H1 (cell line): ENCODE data around the gene NEUROD6. TPM values are rescaled to one million over a fixed set of nuclear protein-coding genes. Genes with fewer than 3 reads are reported as not detected.

Experiments
- CTCF ChIA-PET: fragments of 300-600 bp; sonication (Branson Sonifier 250); formaldehyde crosslinking; loops from one replicate; lab custom pipeline; 2021; ENCODE audit not compliant: partially characterized antibody; lab: Charles Lee
- POLR2A ChIA-PET: fragments of 300-600 bp; sonication (Branson Sonifier 250); formaldehyde crosslinking; loops from one replicate; lab custom pipeline; 2021; ENCODE audit warnings: inconsistent platforms; ENCODE audit not compliant: partially characterized antibody; lab: Charles Lee
- DNase-seq, 2 experiments: peaks; one replicate each; pipeline versions ENCODE4 v3.0.0 to v3.0.0-alpha.2; 2010 to 2022; ENCODE audit warnings: low spot score in 2 of 2, low read depth in 1 of 2, mixed read lengths in 1 of 2
- FAIRE-seq: peaks from 2 replicates; lab custom pipeline; 2011; peaks lifted over from hg19 to GRCh38; lab: Jason Lieb, UNC
- H2AFZ ChIP-seq: 2 replicates; pipeline ENCODE4 v1.8.1; 2012; ENCODE audit warnings: low read length, inconsistent platforms
- H2AK5ac ChIP-seq: 2 replicates; pipeline ENCODE4 v1.6.1; 2013; ENCODE audit warnings: low read depth, low read length
- H2BK120ac ChIP-seq: replicated peaks from 2 replicates; pipeline ENCODE3; 2013; ENCODE audit warnings: low read depth, low read length, inconsistent platforms
- H2BK12ac ChIP-seq: 2 replicates; pipeline ENCODE4 v1.6.1; 2013; ENCODE audit warnings: low read depth, low read length
- H2BK15ac ChIP-seq: 2 replicates; pipeline ENCODE4 v1.6.1; 2013; ENCODE audit warnings: low read length
- H2BK20ac ChIP-seq: 2 replicates; pipeline ENCODE4 v1.6.1; 2013; ENCODE audit warnings: low read length
- H2BK5ac ChIP-seq: 2 replicates; pipeline ENCODE4 v1.6.1; 2013; ENCODE audit warnings: low read depth, low read length
- H3K14ac ChIP-seq: 2 replicates; pipeline ENCODE4 v1.6.1; 2013; ENCODE audit warnings: inconsistent platforms; ENCODE audit not compliant: insufficient read length
- H3K18ac ChIP-seq: 2 replicates; pipeline ENCODE4 v1.6.1; 2013; ENCODE audit warnings: low read length; ENCODE audit errors: extremely low read depth
- H3K23ac ChIP-seq: 2 replicates; pipeline ENCODE4 v1.6.1; 2013; ENCODE audit warnings: inconsistent platforms; ENCODE audit not compliant: insufficient read length
- H3K23me2 ChIP-seq: 2 replicates; pipeline ENCODE4 v1.6.1; 2013; ENCODE audit warnings: low read depth, low read length
- H3K27ac ChIP-seq: 2 replicates; pipeline ENCODE4 v1.6.1; 2011; ENCODE audit warnings: low read depth, low read length, inconsistent platforms
- H3K27me3 ChIP-seq, 4 experiments: replicated peaks in 1 of 4; 1 replicate in 1 of 4; 2 replicates in 3 of 4; pipeline versions ENCODE4 v1.6.1 to v1.8.1; 2011 to 2013; ENCODE audit warnings: low read length in 3 of 4, mild to moderate bottlenecking in 3 of 4, inconsistent platforms in 2 of 4, mixed read lengths in 2 of 4, moderate library complexity in 1 of 4; ENCODE audit not compliant: control insufficient read depth in 3 of 4, insufficient read depth in 3 of 4; ENCODE audit errors: extremely low read depth in 1 of 4
- H3K36me3 ChIP-seq, 4 experiments: 2 replicates each; pipeline versions ENCODE4 v1.6.1 to v1.8.1; 2011 to 2013; ENCODE audit warnings: mild to moderate bottlenecking in 4 of 4, low read length in 3 of 4, moderate library complexity in 2 of 4, control low read depth in 1 of 4, inconsistent platforms in 1 of 4; ENCODE audit not compliant: insufficient read depth in 4 of 4, control insufficient read depth in 2 of 4
- H3K4ac ChIP-seq: replicated peaks from 2 replicates; pipeline ENCODE3; 2013; ENCODE audit warnings: low read length, low read depth, mixed read lengths, inconsistent platforms; ENCODE audit not compliant: insufficient read length
- H3K4me1 ChIP-seq, 4 experiments: replicated peaks in 1 of 4; 1 replicate in 1 of 4; 2 replicates in 3 of 4; pipeline versions ENCODE4 v1.6.1 to v1.8.1; 2011 to 2013; ENCODE audit warnings: low read length in 3 of 4, inconsistent platforms in 2 of 4, mixed read lengths in 1 of 4; ENCODE audit not compliant: insufficient read depth in 4 of 4, control insufficient read depth in 3 of 4
- H3K4me2 ChIP-seq, 2 experiments: 2 replicates each; pipeline versions ENCODE4 v1.6.1 to v1.8.1; 2011 to 2013; ENCODE audit warnings: low read depth in 2 of 2, low read length in 2 of 2, control low read depth in 1 of 2, inconsistent platforms in 1 of 2, mild to moderate bottlenecking in 1 of 2; ENCODE audit not compliant: insufficient read depth in 1 of 2
- H3K4me3 ChIP-seq, 4 experiments: fragments of 200-600, 300-600 bp in 1 of 4; sonication (generic), shearing (Covaris generic), sonication (Bioruptor Twin) in 1 of 4; 2 replicates each; pipeline versions ENCODE4 v1.5.1 to v1.8.1; 2011 to 2016; ENCODE audit warnings: low read length in 4 of 4, low read depth in 3 of 4, control low read depth in 2 of 4, inconsistent platforms in 2 of 4, mild to moderate bottlenecking in 2 of 4, mixed read lengths in 1 of 4, moderate library complexity in 1 of 4; ENCODE audit not compliant: insufficient read depth in 2 of 4; ENCODE audit errors: extremely low read depth in 1 of 4
- H3K56ac ChIP-seq: replicated peaks from 2 replicates; pipeline ENCODE3; 2013; ENCODE audit warnings: low read depth, mild to moderate bottlenecking, mixed read lengths, low read length, inconsistent platforms; ENCODE audit not compliant: insufficient read length
- H3K79me1 ChIP-seq: 2 replicates; pipeline ENCODE4 v1.6.1; 2013; ENCODE audit warnings: low read depth, low read length, control low read depth
- H3K79me2 ChIP-seq, 2 experiments: 2 replicates each; pipeline versions ENCODE4 v1.6.1 to v1.8.1; 2012 to 2013; ENCODE audit warnings: low read length in 2 of 2, mild to moderate bottlenecking in 2 of 2, inconsistent platforms in 1 of 2; ENCODE audit not compliant: insufficient read depth in 2 of 2, control insufficient read depth in 1 of 2
- H3K9ac ChIP-seq, 4 experiments: replicated peaks in 1 of 4; 1 replicate in 1 of 4; 2 replicates in 3 of 4; pipeline versions ENCODE4 v1.6.1 to v1.8.1; 2011 to 2013; ENCODE audit warnings: low read depth in 3 of 4, low read length in 3 of 4, control low read depth in 2 of 4, mild to moderate bottlenecking in 2 of 4, moderate library complexity in 2 of 4, inconsistent platforms in 1 of 4; ENCODE audit errors: extremely low read depth in 1 of 4
- H3K9me3 ChIP-seq, 2 experiments: 2 replicates each; pipeline versions ENCODE4 v1.6.1 to v1.8.1; 2012 to 2013; ENCODE audit warnings: mild to moderate bottlenecking in 2 of 2, moderate library complexity in 2 of 2, control low read depth in 1 of 2, inconsistent platforms in 1 of 2, low read depth in 1 of 2, low read length in 1 of 2, mixed read lengths in 1 of 2; ENCODE audit not compliant: insufficient read depth in 2 of 2
- H4K20me1 ChIP-seq, 2 experiments: replicated peaks in 1 of 2; 2 replicates each; pipeline versions ENCODE3 to v1.8.1; 2011 to 2013; ENCODE audit warnings: inconsistent platforms in 2 of 2, low read length in 2 of 2, mild to moderate bottlenecking in 1 of 2; ENCODE audit not compliant: insufficient read depth in 2 of 2, control insufficient read depth in 1 of 2
- H4K5ac ChIP-seq: 2 replicates; pipeline ENCODE4 v1.6.1; 2013; ENCODE audit warnings: low read length, low read depth, mixed read lengths, inconsistent platforms; ENCODE audit not compliant: insufficient read length
- H4K8ac ChIP-seq: 2 replicates; pipeline ENCODE4 v1.8.0; 2013; ENCODE audit warnings: mild to moderate bottlenecking, moderate library complexity, low read length, inconsistent platforms; ENCODE audit not compliant: insufficient read depth; ENCODE audit errors: extremely low read depth
- H4K91ac ChIP-seq: replicated peaks from 2 replicates; pipeline ENCODE3; 2013; ENCODE audit warnings: low read length, mixed read lengths, inconsistent platforms; ENCODE audit not compliant: insufficient read length
- KDM4A ChIP-seq: IDR thresholded peaks from one replicate; pipeline ENCODE4 v1.7.1; 2012; ENCODE audit warnings: low read depth, mild to moderate bottlenecking, moderate library complexity, low read length, inconsistent platforms; ENCODE audit not compliant: severe bottlenecking
- WGBS, 2 experiments: shearing (Covaris generic) in 1 of 2; methylation state at CpG; one replicate each; pipeline versions ENCODE4 v1.1.6 to v1.1.7; 2013 to 2015; ENCODE audit warnings: low lambda C conversion rate in 2 of 2, mixed read lengths in 2 of 2, inconsistent platforms in 1 of 2, low coverage in 1 of 2, missing lambda C conversion rate in 1 of 2; ENCODE audit not compliant: insufficient replicate concordance in 2 of 2, insufficient coverage in 1 of 2, insufficient read length in 1 of 2; ENCODE audit errors: extremely low coverage in 1 of 2, missing lambda C conversion rate in 1 of 2; 5-methylcytosine and 5-hydroxymethylcytosine counted together
- polyA plus RNA-seq, 7 experiments: library from polyadenylated mRNA; depleted of rRNA in 3 of 7; stranded (reverse) in 5 of 7; unstranded in 2 of 7; fragments of >200 nt in 5 of 7; fragments of 200-250 nt in 2 of 7; gene quantifications; 1 replicate in 5 of 7; 2 replicates in 1 of 7; 4 replicates in 1 of 7; pipeline versions ENCODE4 v1.2.1 to v1.2.3, GENCODE V29; 2011 to 2013; ENCODE audit warnings: missing spikeins in 2 of 7, mixed read lengths in 2 of 7
- total RNA-seq: library from RNA; stranded (reverse); fragmentation: NEBNext Ultra II Directional; extraction: Animal tissue kit (Norgen Biotek cat#: 25700); gene quantifications from 2 replicates; pipeline ENCODE4 v1.2.1, GENCODE V29; 2021

NEUROD6 gene
- total and polyA plus RNA-seq, 2 of the 8 experiments (the other 6 are each of a cell fraction or from before 2014, with no cell fraction given): not detected

DNA sequence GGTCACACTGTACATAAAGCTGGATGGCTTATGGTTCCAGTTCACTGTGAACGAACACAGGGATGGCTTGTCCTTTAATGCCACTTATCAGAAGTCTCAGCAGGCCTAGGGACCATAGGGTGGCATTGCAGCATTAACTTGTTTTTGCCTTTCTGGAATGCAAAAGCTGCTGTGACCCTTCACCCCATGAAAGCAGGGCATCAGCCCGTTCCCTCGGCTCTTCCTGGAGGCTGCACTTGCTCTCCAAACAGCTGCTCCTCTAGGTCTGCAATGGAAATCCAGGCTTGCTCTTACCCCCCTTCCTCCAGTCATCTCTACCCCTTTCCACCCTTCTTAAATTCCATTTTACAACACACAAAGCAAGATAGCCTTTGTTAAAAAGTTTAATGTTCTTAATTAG, 17.9 kb upstream of the NEUROD6 start:
- H2BK20ac ChIP-seq: no peak overlapping the region
- H2AFZ ChIP-seq: no peak overlapping the region
- H3K23me2 ChIP-seq: no peaks in the 10 kb centered on the region
- no peak overlapping the region for H2AK5ac ChIP-seq
- H3K4me3 ChIP-seq: no peak overlapping the region
- no peaks in the 10 kb centered on the region for H3K36me3 ChIP-seq
- H3K4me2 ChIP-seq: no peak overlapping the region
- CTCF ChIA-PET: interaction anchor here (0.8 to 1.3 kb wide), 2 partner anchors 22 to 85 kb away, joined by 3 to 4 read pairs; no protein-coding TSS in a partner anchor
- H3K14ac ChIP-seq: no peak overlapping the region
- no peaks in the 10 kb centered on the region for H3K4me1 ChIP-seq
- POLR2A ChIA-PET: no interaction called here
- H4K5ac ChIP-seq: no peak overlapping the region
- no peak overlapping the region for H2BK12ac ChIP-seq
- DNase-seq (no peak), FAIRE-seq (no peak)
- H3K79me1 ChIP-seq: no peaks in the 10 kb centered on the region; the same call in 1 of the 2 replicates
- H3K18ac ChIP-seq: no peak overlapping the region
- no peaks in the 10 kb centered on the region; a peak in 1 of 7 replicates for H3K27me3 ChIP-seq
- H2BK15ac ChIP-seq: no peak overlapping the region
- 76% methylated on average over 3 of the region's 3 CpGs; no CpG with 5 or more reads in 1 of the 2 experiments for WGBS, 2 experiments
- H2BK120ac ChIP-seq: no peak overlapping the region
- H3K4ac ChIP-seq: no peak overlapping the region
- no peak overlapping the region for H3K56ac ChIP-seq
- no peak overlapping the region for H3K23ac ChIP-seq
- H3K9me3 ChIP-seq: no peaks in the 10 kb centered on the region
- H4K20me1 ChIP-seq: no peaks in the 10 kb centered on the region
- H3K27ac ChIP-seq: no peak overlapping the region
- H2BK5ac ChIP-seq: no peak overlapping the region
- H4K91ac ChIP-seq: no peak overlapping the region
- H3K79me2 ChIP-seq: no peaks in the 10 kb centered on the region
- H4K8ac ChIP-seq: no peak overlapping the region
- no peak overlapping the region for H3K9ac ChIP-seq
- no peak for TF ChIP-seq KDM4A
